GM12878 (cell line): ENCODE results near the gene HPSE2. TPM values are rescaled to one million over a fixed set of nuclear protein-coding genes. Genes with fewer than 3 reads are reported as not detected.

Experiments used
- ATAC-seq: fragments of 200-7000 bp; cut with Tn5 transposase; 3 replicates; pipeline ENCODE4 v1.9.1; 2020; ENCODE audit warnings: mild to moderate bottlenecking, moderate library complexity
- BruUV-seq: library from RNA; stranded (reverse); fragments of 400-500 nt; replicated peaks from 2 replicates; lab custom pipeline; 2021; lab: Mats Ljungman, UMichigan
- CTCF ChIA-PET: fragments of 300-600 bp; sonication (Branson Sonifier 250); formaldehyde crosslinking; extraction: SDS; loops from one replicate; lab custom pipeline; 2021; ENCODE audit warnings: inconsistent platforms; lab: Yijun Ruan, JAX
- POLR2A ChIA-PET: fragments of 350-600 bp; formaldehyde crosslinking; extraction: SDS; loops from one replicate; lab custom pipeline; 2021; ENCODE audit warnings: inconsistent platforms; lab: Charles Lee
- RAD21 ChIA-PET: fragments of 300-600 bp; sonication (Branson Sonifier 250); formaldehyde crosslinking; loops from one replicate; lab custom pipeline; 2023; ENCODE audit warnings: antibody characterized with exemption; ENCODE audit not compliant: unreplicated experiment; lab: Charles Lee
- SMC1A ChIA-PET: fragments of 300-600 bp; sonication (Branson Sonifier 250); formaldehyde crosslinking; loops from one replicate; lab custom pipeline; 2023; ENCODE audit not compliant: unreplicated experiment, uncharacterized antibody; lab: Charles Lee
- DNase-seq: peaks from one replicate; pipeline ENCODE4 v3.0.0-alpha.2; 2011; ENCODE audit warnings: low read depth, low spot score
- FAIRE-seq: peaks from 3 replicates; lab custom pipeline; 2011; peaks lifted over from hg19 to GRCh38; lab: Jason Lieb, UNC
- H2AFZ ChIP-seq: 2 replicates; pipeline ENCODE4 v1.6.0; 2011; ENCODE audit warnings: low read depth, low read length, control low read depth; ENCODE audit not compliant: control insufficient read depth
- H3K27ac ChIP-seq: 2 replicates; pipeline ENCODE4 v1.5.1; 2011; ENCODE audit warnings: control low read depth; ENCODE audit not compliant: control insufficient read depth, insufficient read depth
- H3K27me3 ChIP-seq, 2 experiments: replicated peaks in 1 of 2; 2 replicates each; pipeline versions ENCODE4 v1.6.0 to v1.6.1; 2011; ENCODE audit warnings: low read length in 1 of 2; ENCODE audit not compliant: control insufficient read depth in 2 of 2, insufficient read depth in 2 of 2
- H3K36me3 ChIP-seq, 2 experiments: 2 replicates each; pipeline ENCODE4 v1.5.1; 2011; ENCODE audit warnings: low read length in 1 of 2; ENCODE audit not compliant: control insufficient read depth in 2 of 2, insufficient read depth in 2 of 2
- H3K4me1 ChIP-seq: 2 replicates; pipeline ENCODE4 v1.6.1; 2011; ENCODE audit warnings: mild to moderate bottlenecking, low read length, moderate library complexity, mixed read lengths; ENCODE audit not compliant: control insufficient read depth, insufficient read depth
- H3K4me2 ChIP-seq: 2 replicates; pipeline ENCODE4 v1.6.0; 2011; ENCODE audit warnings: control low read depth; ENCODE audit not compliant: control insufficient read depth, insufficient read depth
- H3K4me3 ChIP-seq: fragments of 200-600 bp; sonication (generic); 2 replicates; pipeline ENCODE4 v1.5.1; 2016
- H3K79me2 ChIP-seq: 2 replicates; pipeline ENCODE4 v1.6.0; 2011; ENCODE audit warnings: low read length; ENCODE audit not compliant: control insufficient read depth, insufficient read depth
- H3K9ac ChIP-seq: 2 replicates; pipeline ENCODE4 v1.8.0; 2011; ENCODE audit warnings: low read length, control low read depth, mixed read lengths; ENCODE audit not compliant: control insufficient read depth, insufficient read depth
- H3K9me3 ChIP-seq: replicated peaks from 3 replicates; pipeline ENCODE4 v1.5.1; 2011; ENCODE audit warnings: mild to moderate bottlenecking, low read length; ENCODE audit not compliant: control insufficient read depth, insufficient read depth
- H4K20me1 ChIP-seq: 2 replicates; pipeline ENCODE4 v1.6.0; 2011; ENCODE audit not compliant: control insufficient read depth, insufficient read depth
- ASH2L ChIP-seq: fragments of 300-600, 200-600 bp; sonication (generic); IDR thresholded peaks from 2 replicates; pipeline ENCODE4 v1.6.1; 2017; ENCODE audit warnings: low read depth, mild to moderate bottlenecking, borderline replicate concordance
- CBX3 ChIP-seq: fragments of 200-600 bp; sonication (generic); IDR thresholded peaks from 2 replicates; pipeline ENCODE4 v1.6.1; 2016; ENCODE audit warnings: low read depth, borderline replicate concordance
- MLLT1 ChIP-seq: fragments of 450-650 bp; IDR thresholded peaks from 2 replicates; pipeline ENCODE4 v1.6.1; 2016; ENCODE audit warnings: mild to moderate bottlenecking
- PAX5 ChIP-seq: IDR thresholded peaks from 2 replicates; pipeline ENCODE4 v1.6.1; 2011; ENCODE audit warnings: low read depth, low read length, borderline replicate concordance
- POU2F2 ChIP-seq: IDR thresholded peaks from 3 replicates; pipeline ENCODE4 v1.6.1; 2011; ENCODE audit warnings: low read depth, mild to moderate bottlenecking, low read length, borderline replicate concordance
- TBL1XR1 ChIP-seq: IDR thresholded peaks from 2 replicates; pipeline ENCODE4 v1.6.1; 2012; ENCODE audit warnings: low read depth, low read length, improper control_type of control experiment
- TCF7 ChIP-seq: IDR thresholded peaks from 2 replicates; pipeline ENCODE4 v1.6.1; 2014; ENCODE audit warnings: antibody characterized with exemption, borderline replicate concordance
- ZBTB40 ChIP-seq: fragments of 450-650 bp; IDR thresholded peaks from 2 replicates; pipeline ENCODE4 v1.6.1; 2016; ENCODE audit warnings: mild to moderate bottlenecking, moderate library complexity, borderline replicate concordance
- ZZZ3 ChIP-seq: IDR thresholded peaks from 2 replicates; pipeline ENCODE4 v1.6.1; 2011; ENCODE audit warnings: low read depth; ENCODE audit not compliant: control insufficient read depth, insufficient read length
- WGBS: methylation state at CpG from one replicate; pipeline ENCODE4 v1.1.6; 2016; ENCODE audit warnings: low lambda C conversion rate; ENCODE audit not compliant: insufficient replicate concordance, insufficient coverage; ENCODE audit errors: missing lambda C conversion rate; 5-methylcytosine and 5-hydroxymethylcytosine counted together
- in situ Hi-C: fragments of 300-500 bp; cut with MboI; formaldehyde crosslinking; loops from 9 replicates; pipeline ENCODE4 v1.14.3; 2018; ENCODE audit warnings: mixed read lengths
- intact Hi-C: fragments of 100-400 bp; cut with micrococcal nuclease; formaldehyde crosslinking; loops from one replicate; pipeline ENCODE4 v1.14.2; 2022; ENCODE audit not compliant: unreplicated experiment
- polyA plus RNA-seq, 11 experiments: library from polyadenylated mRNA; depleted of rRNA in 4 of 11; unstranded in 6 of 11; stranded (reverse) in 5 of 11; fragments of >200 nt; fragmentation: Nextera tagmentation in 4 of 11; fragmentation: Illumina TruSeq in 1 of 11; extraction: Ambion mirVana in 4 of 11; extraction: Trizol in 1 of 11; gene quantifications; 1 replicate in 1 of 11; 2 replicates in 10 of 11; pipeline versions ENCODE4 v1.2.1 to v1.2.3, GENCODE V29; 2011 to 2016; ENCODE audit warnings: inconsistent platforms in 2 of 11, missing spikeins in 2 of 11, low read depth in 1 of 11
- total RNA-seq, 4 experiments: library from RNA; depleted of rRNA in 3 of 4; stranded (reverse); fragments of >200 nt in 3 of 4; fragmentation: Illumina TruSeq in 1 of 4; extraction: Trizol in 1 of 4; gene quantifications; 2 replicates each; pipeline versions ENCODE4 v1.2.1 to v1.2.3, GENCODE V29; 2013 to 2021
- TF ChIP-seq, protein P1 (sequence below): fragments of 450-650 bp; IDR thresholded peaks from 2 replicates; pipeline ENCODE4 v1.6.1; 2017; ENCODE audit warnings: mild to moderate bottlenecking, low read depth, inconsistent platforms; ENCODE audit not compliant: poor library complexity, severe bottlenecking
- TF ChIP-seq, protein P2 (sequence below): IDR thresholded peaks from 2 replicates; pipeline ENCODE4 v1.6.1; 2012; ENCODE audit warnings: improper control_type of control experiment, low read depth, low read length; ENCODE audit not compliant: insufficient replicate concordance

The HPSE2 gene
- total and polyA plus RNA-seq, 10 of the 15 experiments (the other 5 are each of a cell fraction or from before 2014, with no cell fraction given), result 0.06 TPM; not detected in 9

GRCh38 chr10:98925651-98926050, 310.0 kb downstream of the HPSE2 start:
- SMC1A ChIA-PET, result no interaction called here
- Histone ChIP-seq H3K4me3 (no peak overlapping the region), H3K36me3 (no peaks in the 10 kb centered on the region), H2AFZ (no peak overlapping the region), H3K27ac (no peak overlapping the region), H3K4me1 (no peaks in the 10 kb centered on the region), H3K4me2 (no peak overlapping the region), H3K9ac (no peak overlapping the region), H3K79me2 (no peaks in the 10 kb centered on the region), H4K20me1 (no peaks in the 10 kb centered on the region), H3K9me3 (no peaks in the 10 kb centered on the region), H3K27me3 (no peaks in the 10 kb centered on the region)
- RAD21 ChIA-PET, result no interaction called here
- DNase-seq (no peak), ATAC-seq (no peak), FAIRE-seq (no peak)
- POLR2A ChIA-PET, result no interaction called here
- no TSS peak for BruUV-seq
- intact Hi-C loops (no loop called here), in situ Hi-C loops (no loop called here)
- CTCF ChIA-PET, result no interaction called here
- WGBS, result 54% methylated on average over 1 of the region's 1 CpG
- no peak for TF ChIP-seq CBX3
- TF ChIP-seq, protein P1, sequence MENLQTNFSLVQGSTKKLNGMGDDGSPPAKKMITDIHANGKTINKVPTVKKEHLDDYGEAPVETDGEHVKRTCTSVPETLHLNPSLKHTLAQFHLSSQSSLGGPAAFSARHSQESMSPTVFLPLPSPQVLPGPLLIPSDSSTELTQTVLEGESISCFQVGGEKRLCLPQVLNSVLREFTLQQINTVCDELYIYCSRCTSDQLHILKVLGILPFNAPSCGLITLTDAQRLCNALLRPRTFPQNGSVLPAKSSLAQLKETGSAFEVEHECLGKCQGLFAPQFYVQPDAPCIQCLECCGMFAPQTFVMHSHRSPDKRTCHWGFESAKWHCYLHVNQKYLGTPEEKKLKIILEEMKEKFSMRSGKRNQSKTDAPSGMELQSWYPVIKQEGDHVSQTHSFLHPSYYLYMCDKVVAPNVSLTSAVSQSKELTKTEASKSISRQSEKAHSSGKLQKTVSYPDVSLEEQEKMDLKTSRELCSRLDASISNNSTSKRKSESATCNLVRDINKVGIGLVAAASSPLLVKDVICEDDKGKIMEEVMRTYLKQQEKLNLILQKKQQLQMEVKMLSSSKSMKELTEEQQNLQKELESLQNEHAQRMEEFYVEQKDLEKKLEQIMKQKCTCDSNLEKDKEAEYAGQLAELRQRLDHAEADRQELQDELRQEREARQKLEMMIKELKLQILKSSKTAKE, result no peak
- no peak for TF ChIP-seq ZZZ3
- no peak for TF ChIP-seq MLLT1
- TF ChIP-seq POU2F2, result no peak
- TF ChIP-seq TBL1XR1, result no peak
- TF ChIP-seq ASH2L, result no peak
- TF ChIP-seq, protein P2, sequence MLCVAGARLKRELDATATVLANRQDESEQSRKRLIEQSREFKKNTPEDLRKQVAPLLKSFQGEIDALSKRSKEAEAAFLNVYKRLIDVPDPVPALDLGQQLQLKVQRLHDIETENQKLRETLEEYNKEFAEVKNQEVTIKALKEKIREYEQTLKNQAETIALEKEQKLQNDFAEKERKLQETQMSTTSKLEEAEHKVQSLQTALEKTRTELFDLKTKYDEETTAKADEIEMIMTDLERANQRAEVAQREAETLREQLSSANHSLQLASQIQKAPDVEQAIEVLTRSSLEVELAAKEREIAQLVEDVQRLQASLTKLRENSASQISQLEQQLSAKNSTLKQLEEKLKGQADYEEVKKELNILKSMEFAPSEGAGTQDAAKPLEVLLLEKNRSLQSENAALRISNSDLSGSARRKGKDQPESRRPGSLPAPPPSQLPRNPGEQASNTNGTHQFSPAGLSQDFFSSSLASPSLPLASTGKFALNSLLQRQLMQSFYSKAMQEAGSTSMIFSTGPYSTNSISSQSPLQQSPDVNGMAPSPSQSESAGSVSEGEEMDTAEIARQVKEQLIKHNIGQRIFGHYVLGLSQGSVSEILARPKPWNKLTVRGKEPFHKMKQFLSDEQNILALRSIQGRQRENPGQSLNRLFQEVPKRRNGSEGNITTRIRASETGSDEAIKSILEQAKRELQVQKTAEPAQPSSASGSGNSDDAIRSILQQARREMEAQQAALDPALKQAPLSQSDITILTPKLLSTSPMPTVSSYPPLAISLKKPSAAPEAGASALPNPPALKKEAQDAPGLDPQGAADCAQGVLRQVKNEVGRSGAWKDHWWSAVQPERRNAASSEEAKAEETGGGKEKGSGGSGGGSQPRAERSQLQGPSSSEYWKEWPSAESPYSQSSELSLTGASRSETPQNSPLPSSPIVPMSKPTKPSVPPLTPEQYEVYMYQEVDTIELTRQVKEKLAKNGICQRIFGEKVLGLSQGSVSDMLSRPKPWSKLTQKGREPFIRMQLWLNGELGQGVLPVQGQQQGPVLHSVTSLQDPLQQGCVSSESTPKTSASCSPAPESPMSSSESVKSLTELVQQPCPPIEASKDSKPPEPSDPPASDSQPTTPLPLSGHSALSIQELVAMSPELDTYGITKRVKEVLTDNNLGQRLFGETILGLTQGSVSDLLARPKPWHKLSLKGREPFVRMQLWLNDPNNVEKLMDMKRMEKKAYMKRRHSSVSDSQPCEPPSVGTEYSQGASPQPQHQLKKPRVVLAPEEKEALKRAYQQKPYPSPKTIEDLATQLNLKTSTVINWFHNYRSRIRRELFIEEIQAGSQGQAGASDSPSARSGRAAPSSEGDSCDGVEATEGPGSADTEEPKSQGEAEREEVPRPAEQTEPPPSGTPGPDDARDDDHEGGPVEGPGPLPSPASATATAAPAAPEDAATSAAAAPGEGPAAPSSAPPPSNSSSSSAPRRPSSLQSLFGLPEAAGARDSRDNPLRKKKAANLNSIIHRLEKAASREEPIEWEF, result no peak
- no peak for TF ChIP-seq TCF7
- no peak for TF ChIP-seq ZBTB40
- TF ChIP-seq PAX5, result no peak
